ENCODE results near the gene PAK6.

Gene PAK6

DNA sequence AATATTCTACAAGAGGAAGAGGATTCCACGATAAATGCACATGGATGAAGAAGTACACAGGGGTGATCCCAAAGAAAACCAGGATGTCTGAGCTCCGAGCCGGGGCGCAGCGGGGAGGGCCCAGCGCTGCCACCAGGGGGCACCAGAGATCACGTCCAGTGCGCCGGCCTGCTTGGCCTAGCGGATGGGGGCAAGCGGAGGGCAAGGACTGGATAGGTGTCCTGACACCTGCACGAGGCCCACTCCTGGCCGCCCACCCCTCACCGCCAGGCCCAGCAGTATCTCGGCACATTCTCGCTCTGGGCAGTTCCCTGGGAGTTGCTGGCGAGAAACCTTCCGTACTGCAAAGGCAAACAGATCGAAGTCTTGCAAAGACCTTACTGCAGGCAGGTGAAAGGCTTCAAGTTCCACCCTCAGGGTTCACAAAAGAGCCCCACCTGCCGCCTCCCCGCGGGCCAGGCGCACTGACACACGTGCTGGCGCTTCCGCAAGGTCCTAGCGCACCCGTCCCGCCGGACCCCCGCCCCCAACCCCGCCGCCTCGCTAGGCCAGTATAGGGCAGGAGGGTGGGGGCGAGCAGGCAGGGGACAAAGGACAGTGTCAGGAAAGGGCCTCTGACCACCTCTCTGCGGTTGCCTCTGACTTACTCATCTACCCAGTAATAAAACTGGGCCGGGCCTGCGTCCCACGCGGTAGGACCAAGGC is 40.7 kb downstream of the PAK6 start:
- TF ChIP-seq SIN3A (IDR thresholded peaks at IDR 0.05; ENCODE audit: borderline replicate concordance, insufficient read depth, low read length) (no peak), POLR2AphosphoS5 (IDR thresholded peaks at IDR 0.05; ENCODE audit: low read depth, low read length) (no peak), TAF1 (IDR thresholded peaks at IDR 0.05; ENCODE audit: borderline replicate concordance, insufficient read depth, low read length) (no peak), FOXP2 (optimal IDR thresholded peaks at IDR 0.05; ENCODE audit: borderline replicate concordance, extremely low read depth, extremely low read length, insufficient read depth) (peak; percentile 58)
- TF ChIP-seq, protein P1, sequence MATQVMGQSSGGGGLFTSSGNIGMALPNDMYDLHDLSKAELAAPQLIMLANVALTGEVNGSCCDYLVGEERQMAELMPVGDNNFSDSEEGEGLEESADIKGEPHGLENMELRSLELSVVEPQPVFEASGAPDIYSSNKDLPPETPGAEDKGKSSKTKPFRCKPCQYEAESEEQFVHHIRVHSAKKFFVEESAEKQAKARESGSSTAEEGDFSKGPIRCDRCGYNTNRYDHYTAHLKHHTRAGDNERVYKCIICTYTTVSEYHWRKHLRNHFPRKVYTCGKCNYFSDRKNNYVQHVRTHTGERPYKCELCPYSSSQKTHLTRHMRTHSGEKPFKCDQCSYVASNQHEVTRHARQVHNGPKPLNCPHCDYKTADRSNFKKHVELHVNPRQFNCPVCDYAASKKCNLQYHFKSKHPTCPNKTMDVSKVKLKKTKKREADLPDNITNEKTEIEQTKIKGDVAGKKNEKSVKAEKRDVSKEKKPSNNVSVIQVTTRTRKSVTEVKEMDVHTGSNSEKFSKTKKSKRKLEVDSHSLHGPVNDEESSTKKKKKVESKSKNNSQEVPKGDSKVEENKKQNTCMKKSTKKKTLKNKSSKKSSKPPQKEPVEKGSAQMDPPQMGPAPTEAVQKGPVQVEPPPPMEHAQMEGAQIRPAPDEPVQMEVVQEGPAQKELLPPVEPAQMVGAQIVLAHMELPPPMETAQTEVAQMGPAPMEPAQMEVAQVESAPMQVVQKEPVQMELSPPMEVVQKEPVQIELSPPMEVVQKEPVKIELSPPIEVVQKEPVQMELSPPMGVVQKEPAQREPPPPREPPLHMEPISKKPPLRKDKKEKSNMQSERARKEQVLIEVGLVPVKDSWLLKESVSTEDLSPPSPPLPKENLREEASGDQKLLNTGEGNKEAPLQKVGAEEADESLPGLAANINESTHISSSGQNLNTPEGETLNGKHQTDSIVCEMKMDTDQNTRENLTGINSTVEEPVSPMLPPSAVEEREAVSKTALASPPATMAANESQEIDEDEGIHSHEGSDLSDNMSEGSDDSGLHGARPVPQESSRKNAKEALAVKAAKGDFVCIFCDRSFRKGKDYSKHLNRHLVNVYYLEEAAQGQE (IDR thresholded peaks at IDR 0.05; ENCODE audit: insufficient read depth in 1 of 2, low read depth in 2 of 2, low read length in 2 of 2): no peak

DNA sequence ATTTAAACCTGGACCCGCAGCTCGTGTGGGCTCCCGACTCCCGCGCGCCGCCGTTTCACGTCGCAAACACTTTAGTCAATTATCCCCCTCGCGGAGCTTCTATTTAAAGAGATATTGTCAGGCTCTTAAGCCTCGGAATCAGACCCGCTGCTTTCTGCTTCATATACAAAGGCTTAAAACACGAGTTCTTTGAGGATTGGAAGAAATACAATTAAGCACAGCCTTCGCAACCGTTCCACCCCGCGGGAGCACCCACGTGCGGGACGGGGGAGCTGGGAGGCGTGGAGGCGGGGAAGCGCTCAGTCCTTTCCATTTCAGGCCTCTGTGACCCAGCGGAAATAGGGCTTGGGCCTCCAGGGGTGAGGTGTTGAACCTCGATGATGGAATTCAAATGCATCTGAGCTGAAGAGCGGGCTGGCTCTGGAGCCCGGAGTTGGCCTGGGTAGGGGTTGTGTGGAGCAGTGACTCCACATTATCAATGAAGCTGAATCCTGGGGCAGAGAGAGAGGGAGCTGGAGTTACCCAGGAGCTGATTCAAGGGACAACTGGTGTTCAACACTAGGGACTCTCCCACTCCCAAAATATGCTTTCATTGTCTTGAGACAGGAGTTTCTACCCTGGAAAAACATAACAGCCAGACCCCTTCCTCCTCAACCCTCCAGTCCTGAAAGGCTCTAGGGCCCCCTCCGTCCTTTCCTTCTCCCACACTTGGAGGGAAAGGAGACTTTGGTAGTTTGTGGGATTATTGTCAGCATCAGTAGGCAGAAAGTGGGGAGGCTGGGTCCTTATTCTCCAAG is 41.6 kb downstream of the PAK6 start:
- TF ChIP-seq SIN3A (IDR thresholded peaks at IDR 0.05; ENCODE audit: borderline replicate concordance, insufficient read depth, low read length) (no peak), TAF1 (IDR thresholded peaks at IDR 0.05; ENCODE audit: borderline replicate concordance, insufficient read depth, low read length) (no peak), FOXP2 (optimal IDR thresholded peaks at IDR 0.05; ENCODE audit: borderline replicate concordance, extremely low read depth, extremely low read length, insufficient read depth) (no peak), POLR2AphosphoS5 (IDR thresholded peaks at IDR 0.05; ENCODE audit: low read depth, low read length) (no peak)
- TF ChIP-seq, protein P1 (IDR thresholded peaks at IDR 0.05; ENCODE audit: insufficient read depth in 1 of 2, low read depth in 2 of 2, low read length in 2 of 2): no peak

DNA sequence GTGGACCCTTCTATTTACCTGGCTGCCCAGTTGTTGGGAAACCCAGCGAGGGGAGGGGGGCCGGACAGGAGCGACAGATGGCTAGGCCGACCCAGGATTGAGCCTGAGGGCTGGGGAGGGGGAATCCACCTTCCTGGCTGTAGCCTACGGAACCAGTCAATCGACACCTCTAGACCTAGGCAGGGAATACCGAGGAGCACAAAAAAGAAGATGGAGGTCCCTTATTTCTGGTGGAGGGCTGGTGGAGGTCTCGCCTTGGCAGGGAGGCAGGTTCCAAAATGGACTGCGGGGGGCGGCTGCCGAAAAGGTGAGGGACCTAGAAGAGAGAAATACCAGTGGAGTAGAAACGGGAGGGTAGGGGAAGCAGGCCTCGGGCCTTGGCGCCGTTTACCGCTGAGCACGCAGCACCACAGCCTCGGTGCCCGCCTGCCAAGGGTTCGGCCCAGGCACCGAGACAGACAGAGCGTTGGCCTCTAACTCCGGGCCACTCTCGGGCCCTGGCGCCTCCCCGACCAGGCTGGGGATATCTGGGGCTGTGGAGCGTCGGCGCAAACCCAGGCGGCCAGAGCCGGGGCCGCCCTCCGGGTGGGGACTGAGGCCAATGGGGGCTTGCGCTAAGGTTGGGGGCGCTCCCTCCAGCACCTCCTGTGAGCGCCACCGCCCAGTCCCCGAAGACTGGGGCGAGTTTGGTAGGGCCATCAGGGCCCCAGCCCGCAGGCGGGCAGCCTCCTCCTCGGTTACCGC is 42.4 kb downstream of the PAK6 start:
- TF ChIP-seq TAF1 (IDR thresholded peaks at IDR 0.05; ENCODE audit: borderline replicate concordance, insufficient read depth, low read length) (no peak), FOXP2 (optimal IDR thresholded peaks at IDR 0.05; ENCODE audit: borderline replicate concordance, extremely low read depth, extremely low read length, insufficient read depth) (no peak), POLR2AphosphoS5 (IDR thresholded peaks at IDR 0.05; ENCODE audit: low read depth, low read length) (no peak), SIN3A (IDR thresholded peaks at IDR 0.05; ENCODE audit: borderline replicate concordance, insufficient read depth, low read length) (no peak)
- TF ChIP-seq, protein P1 (IDR thresholded peaks at IDR 0.05; ENCODE audit: insufficient read depth in 1 of 2, low read depth in 2 of 2, low read length in 2 of 2): no peak

DNA sequence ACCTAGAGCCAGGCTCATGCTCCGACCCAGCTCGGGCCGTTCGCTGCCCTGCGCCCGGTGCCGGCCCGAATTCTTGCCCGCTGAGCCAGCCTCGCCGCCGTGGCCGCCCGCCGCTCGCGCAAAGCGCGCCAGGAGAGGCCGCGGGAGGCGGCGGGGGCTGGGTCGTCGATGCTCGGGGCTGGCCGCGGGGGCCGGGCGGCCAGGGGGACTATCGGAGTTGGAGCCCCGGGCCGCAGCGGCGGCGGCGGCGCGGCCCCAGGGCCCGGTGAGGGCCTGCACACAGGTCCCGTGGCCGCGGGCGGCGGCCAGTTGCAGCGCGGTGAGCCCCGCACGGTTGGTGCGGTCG is 42.9 kb downstream of the PAK6 start:
- TF ChIP-seq SIN3A (IDR thresholded peaks at IDR 0.05; ENCODE audit: borderline replicate concordance, insufficient read depth, low read length) (no peak), FOXP2 (optimal IDR thresholded peaks at IDR 0.05; ENCODE audit: borderline replicate concordance, extremely low read depth, extremely low read length, insufficient read depth) (no peak), TAF1 (IDR thresholded peaks at IDR 0.05; ENCODE audit: borderline replicate concordance, insufficient read depth, low read length) (no peak), POLR2AphosphoS5 (IDR thresholded peaks at IDR 0.05; ENCODE audit: low read depth, low read length) (no peak)
- TF ChIP-seq, protein P1 (IDR thresholded peaks at IDR 0.05; ENCODE audit: insufficient read depth in 1 of 2, low read depth in 2 of 2, low read length in 2 of 2): no peak

Measured in PFSK-1 (cell line).